Measurements from ENCODE around the gene FRMD3. TPM values are rescaled to one million over a fixed set of nuclear protein-coding genes. Genes with fewer than 3 reads are reported as not detected.

FRMD3 gene
- total RNA-seq, 1 experiment from 2014 or later = 1.4 TPM

DNA sequence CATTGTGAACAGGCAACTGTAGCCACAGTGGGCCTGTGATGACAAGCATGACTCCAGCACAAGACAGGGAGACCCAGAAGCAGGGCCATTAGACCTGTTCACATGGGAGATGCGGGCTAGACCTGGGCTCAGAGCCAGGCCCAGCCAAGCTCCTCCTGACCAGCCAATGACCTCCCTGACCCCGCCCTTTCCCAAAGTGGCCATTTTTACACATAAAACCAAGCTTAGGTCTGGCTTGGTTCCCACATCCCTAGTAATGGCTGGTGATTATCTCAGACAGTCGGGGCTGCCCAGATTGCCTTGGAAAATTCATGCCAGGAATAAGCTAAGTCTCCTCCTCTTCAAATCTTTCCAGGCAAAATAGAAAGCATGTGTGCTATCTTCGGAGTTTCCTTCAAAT lies 94.1 kb downstream of the FRMD3 start:
- CTCF ChIA-PET = no interaction called here

GRCh38 chr9:83441390-83441789 lies 96.8 kb downstream of the FRMD3 start:
- POLR2A ChIA-PET = no interaction called here
- ATAC-seq = no peak
- no peak for TF ChIP-seq ZNF121 (CRISPR knock-in tag; IDR thresholded peaks at IDR 0.05)
- no peak for TF ChIP-seq SMAD3 (CRISPR knock-in tag; IDR thresholded peaks at IDR 0.05; ENCODE audit: borderline replicate concordance)
- no peak for TF ChIP-seq NR2C2 (CRISPR knock-in tag; IDR thresholded peaks at IDR 0.05)
- no peak for TF ChIP-seq NFYB (CRISPR knock-in tag; conservative IDR thresholded peaks at IDR 0.05; ENCODE audit: low read depth)
- no peak for TF ChIP-seq ARID4B (CRISPR knock-in tag; IDR thresholded peaks at IDR 0.05; ENCODE audit: borderline replicate concordance)
- TF ChIP-seq CDX4 (CRISPR knock-in tag; IDR thresholded peaks at IDR 0.05; ENCODE audit: borderline replicate concordance) = no peak
- Mint-ChIP-seq H3K4me1 (no peaks in the 10 kb centered on the region), H3K27me3 (ENCODE audit: low read depth) (no peaks in the 10 kb centered on the region), H3K36me3 (no peaks in the 10 kb centered on the region), H3K4me3 (no peak overlapping the region), H3K27ac (no peak overlapping the region), H3K9me3 (peaks cover 5% of the 10 kb centered on the region; the same call in 1 of the 2 replicates)
- DNase-seq (ENCODE audit: low spot score) = no peak
- CTCF ChIA-PET = interaction anchor here (0.8 to 1.4 kb wide), 2 partner anchors 103 to 107 kb away, joined by 3 to 5 read pairs; no protein-coding TSS in a partner anchor

More for the DNA sequence above, 94.1 kb downstream of the FRMD3 start:
- Mint-ChIP-seq H3K9me3 (peaks cover 3% of the 10 kb centered on the region; the same call in 1 of the 2 replicates), H3K27me3 (ENCODE audit: low read depth) (no peaks in the 10 kb centered on the region), H3K4me1 (no peaks in the 10 kb centered on the region), H3K4me3 (no peak overlapping the region), H3K36me3 (no peaks in the 10 kb centered on the region), H3K27ac (no peak overlapping the region)
- POLR2A ChIA-PET = no interaction called here
- ATAC-seq (no peak), DNase-seq (ENCODE audit: low spot score) (no peak)
- no peak for TF ChIP-seq SMAD4 (CRISPR knock-in tag; IDR thresholded peaks at IDR 0.05)
- no peak for TF ChIP-seq MYBL2 (CRISPR knock-in tag; IDR thresholded peaks at IDR 0.05)
- TF ChIP-seq, protein P1, sequence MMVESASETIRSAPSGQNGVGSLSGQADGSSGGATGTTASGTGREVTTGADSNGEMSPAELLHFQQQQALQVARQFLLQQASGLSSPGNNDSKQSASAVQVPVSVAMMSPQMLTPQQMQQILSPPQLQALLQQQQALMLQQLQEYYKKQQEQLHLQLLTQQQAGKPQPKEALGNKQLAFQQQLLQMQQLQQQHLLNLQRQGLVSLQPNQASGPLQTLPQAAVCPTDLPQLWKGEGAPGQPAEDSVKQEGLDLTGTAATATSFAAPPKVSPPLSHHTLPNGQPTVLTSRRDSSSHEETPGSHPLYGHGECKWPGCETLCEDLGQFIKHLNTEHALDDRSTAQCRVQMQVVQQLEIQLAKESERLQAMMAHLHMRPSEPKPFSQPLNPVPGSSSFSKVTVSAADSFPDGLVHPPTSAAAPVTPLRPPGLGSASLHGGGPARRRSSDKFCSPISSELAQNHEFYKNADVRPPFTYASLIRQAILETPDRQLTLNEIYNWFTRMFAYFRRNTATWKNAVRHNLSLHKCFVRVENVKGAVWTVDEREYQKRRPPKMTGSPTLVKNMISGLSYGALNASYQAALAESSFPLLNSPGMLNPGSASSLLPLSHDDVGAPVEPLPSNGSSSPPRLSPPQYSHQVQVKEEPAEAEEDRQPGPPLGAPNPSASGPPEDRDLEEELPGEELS (CRISPR knock-in tag; IDR thresholded peaks at IDR 0.05) = no peak
- no peak for TF ChIP-seq NR1H2 (CRISPR knock-in tag; IDR thresholded peaks at IDR 0.05)
- no peak for TF ChIP-seq SP1 (CRISPR knock-in tag; conservative IDR thresholded peaks at IDR 0.05)
- no peak for TF ChIP-seq GRHL2 (CRISPR knock-in tag; IDR thresholded peaks at IDR 0.05; ENCODE audit: insufficient replicate concordance, severe bottlenecking)
- no peak for TF ChIP-seq JAZF1 (CRISPR knock-in tag; IDR thresholded peaks at IDR 0.05)
- no peak for TF ChIP-seq FOXJ3 (CRISPR knock-in tag; IDR thresholded peaks at IDR 0.05; ENCODE audit: borderline replicate concordance)
- TF ChIP-seq CREM (CRISPR knock-in tag; IDR thresholded peaks at IDR 0.05) = no peak
- TF ChIP-seq, protein P2, sequence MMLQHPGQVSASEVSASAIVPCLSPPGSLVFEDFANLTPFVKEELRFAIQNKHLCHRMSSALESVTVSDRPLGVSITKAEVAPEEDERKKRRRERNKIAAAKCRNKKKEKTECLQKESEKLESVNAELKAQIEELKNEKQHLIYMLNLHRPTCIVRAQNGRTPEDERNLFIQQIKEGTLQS (CRISPR knock-in tag; conservative IDR thresholded peaks at IDR 0.05) = no peak
- TF ChIP-seq, protein P3, sequence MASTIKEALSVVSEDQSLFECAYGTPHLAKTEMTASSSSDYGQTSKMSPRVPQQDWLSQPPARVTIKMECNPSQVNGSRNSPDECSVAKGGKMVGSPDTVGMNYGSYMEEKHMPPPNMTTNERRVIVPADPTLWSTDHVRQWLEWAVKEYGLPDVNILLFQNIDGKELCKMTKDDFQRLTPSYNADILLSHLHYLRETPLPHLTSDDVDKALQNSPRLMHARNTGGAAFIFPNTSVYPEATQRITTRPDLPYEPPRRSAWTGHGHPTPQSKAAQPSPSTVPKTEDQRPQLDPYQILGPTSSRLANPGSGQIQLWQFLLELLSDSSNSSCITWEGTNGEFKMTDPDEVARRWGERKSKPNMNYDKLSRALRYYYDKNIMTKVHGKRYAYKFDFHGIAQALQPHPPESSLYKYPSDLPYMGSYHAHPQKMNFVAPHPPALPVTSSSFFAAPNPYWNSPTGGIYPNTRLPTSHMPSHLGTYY (CRISPR knock-in tag; IDR thresholded peaks at IDR 0.05) = no peak
- TF ChIP-seq ZBTB21 (CRISPR knock-in tag; IDR thresholded peaks at IDR 0.05; ENCODE audit: borderline replicate concordance) = no peak
- TF ChIP-seq KAT7 (CRISPR knock-in tag; IDR thresholded peaks at IDR 0.05; ENCODE audit: borderline replicate concordance) = no peak
- no peak for TF ChIP-seq ZNF512 (CRISPR knock-in tag; IDR thresholded peaks at IDR 0.05; ENCODE audit: borderline replicate concordance)
- no peak for TF ChIP-seq ZNF138 (CRISPR knock-in tag; conservative IDR thresholded peaks at IDR 0.05)
- TF ChIP-seq SOX15 (CRISPR knock-in tag; IDR thresholded peaks at IDR 0.05) = no peak
- no peak for TF ChIP-seq CBFB (CRISPR knock-in tag; IDR thresholded peaks at IDR 0.05; ENCODE audit: low read depth)

Data from WTC11 (cell line).